Measurements from ENCODE around the gene CACNG7. TPM values are rescaled to one million over a fixed set of nuclear protein-coding genes. Genes with fewer than 3 reads are reported as not detected.

The CACNG7 gene
- total and polyA plus RNA-seq, 12 donors, result not detected

GRCh38 chr19:53942001-53942786 lies 33.1 kb downstream of the CACNG7 start:
- 5 to 6% methylated on average over 55 of the region's 55 CpGs for WGBS, 2 donors
- Histone ChIP-seq H3K27ac (no peak overlapping the region), H3K27me3 (peaks cover 8 to 90% (median 72%) of the 10 kb centered on the region in 7 donors), H3K9me3 (peaks cover 0 to 4% (median 0%) of the 10 kb centered on the region in 11 donors), H3K4me3 (no peak overlapping the region), H3K4me1 (no peaks in the 10 kb centered on the region), H3K36me3 (no peaks in the 10 kb centered on the region)
- DNase-seq (no peak), ATAC-seq (no peak)
- intact Hi-C loops (cut with DNase I), result no loop called here
- TF ChIP-seq, protein P1, sequence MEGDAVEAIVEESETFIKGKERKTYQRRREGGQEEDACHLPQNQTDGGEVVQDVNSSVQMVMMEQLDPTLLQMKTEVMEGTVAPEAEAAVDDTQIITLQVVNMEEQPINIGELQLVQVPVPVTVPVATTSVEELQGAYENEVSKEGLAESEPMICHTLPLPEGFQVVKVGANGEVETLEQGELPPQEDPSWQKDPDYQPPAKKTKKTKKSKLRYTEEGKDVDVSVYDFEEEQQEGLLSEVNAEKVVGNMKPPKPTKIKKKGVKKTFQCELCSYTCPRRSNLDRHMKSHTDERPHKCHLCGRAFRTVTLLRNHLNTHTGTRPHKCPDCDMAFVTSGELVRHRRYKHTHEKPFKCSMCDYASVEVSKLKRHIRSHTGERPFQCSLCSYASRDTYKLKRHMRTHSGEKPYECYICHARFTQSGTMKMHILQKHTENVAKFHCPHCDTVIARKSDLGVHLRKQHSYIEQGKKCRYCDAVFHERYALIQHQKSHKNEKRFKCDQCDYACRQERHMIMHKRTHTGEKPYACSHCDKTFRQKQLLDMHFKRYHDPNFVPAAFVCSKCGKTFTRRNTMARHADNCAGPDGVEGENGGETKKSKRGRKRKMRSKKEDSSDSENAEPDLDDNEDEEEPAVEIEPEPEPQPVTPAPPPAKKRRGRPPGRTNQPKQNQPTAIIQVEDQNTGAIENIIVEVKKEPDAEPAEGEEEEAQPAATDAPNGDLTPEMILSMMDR (IDR thresholded peaks at IDR 0.05), result no peak

- Histone ChIP-seq H3K4me1 (no peaks in the 10 kb centered on the region), H3K27me3 (peaks cover 8 to 93% (median 78%) of the 10 kb centered on the region in 7 donors), H3K9me3 (peaks cover 0 to under 1% (median 0%) of the 10 kb centered on the region in 11 donors), H3K36me3 (no peaks in the 10 kb centered on the region), H3K27ac (no peak overlapping the region), H3K4me3 (no peak overlapping the region)
- 73% methylated on average over 4 of the region's 4 CpGs for WGBS, 2 donors
- intact Hi-C loops (cut with DNase I), result no loop called here
- DNase-seq, result no peak
- TF ChIP-seq, protein P1 (IDR thresholded peaks at IDR 0.05), result no peak
- ATAC-seq, result no peak
These were observed 35.3 kb downstream of the CACNG7 start for GRCh38 chr19:53944416-53944815.

- intact Hi-C loops (cut with DNase I), result no loop called here
- ATAC-seq (no peak), DNase-seq (no peak)
- Histone ChIP-seq H3K9me3 (no peaks in the 10 kb centered on the region), H3K27me3 (peaks cover 8 to 93% (median 78%) of the 10 kb centered on the region in 7 donors), H3K4me3 (no peak overlapping the region), H3K36me3 (no peaks in the 10 kb centered on the region), H3K4me1 (no peaks in the 10 kb centered on the region), H3K27ac (no peak overlapping the region)
- 88 to 89% methylated on average over 4 of the region's 4 CpGs for WGBS, 2 donors
- TF ChIP-seq, protein P1 (IDR thresholded peaks at IDR 0.05), result no peak
These were observed 35.9 kb downstream of the CACNG7 start for GRCh38 chr19:53944933-53945332.

- TF ChIP-seq, protein P1 (IDR thresholded peaks at IDR 0.05), result no peak
- no peak for ATAC-seq
- Histone ChIP-seq H3K36me3 (no peaks in the 10 kb centered on the region), H3K4me3 (no peak overlapping the region), H3K9me3 (no peaks in the 10 kb centered on the region), H3K27me3 (peaks cover 8 to 91% (median 77%) of the 10 kb centered on the region in 7 donors), H3K27ac (no peak overlapping the region), H3K4me1 (no peaks in the 10 kb centered on the region)
- no peak for DNase-seq
- 46 to 49% methylated on average over 9 of the region's 9 CpGs for WGBS, 2 donors
- intact Hi-C loops (cut with DNase I), result no loop called here
These were observed 36.4 kb downstream of the CACNG7 start for GRCh38 chr19:53945441-53945840.

All from heart right ventricle (tissue), 16 donors.